K562 (cell line): ENCODE measurements around the gene ADAM30. TPM values are rescaled to one million over a fixed set of nuclear protein-coding genes. Genes with fewer than 3 reads are reported as not detected.

ENCODE experiments used
- RAD21 ChIP-seq, 2 experiments: fragments of 250-450 bp in 1 of 2; fragments of 450-650 bp in 1 of 2; sonication (Bioruptor Pico) in 1 of 2; formaldehyde crosslinking in 1 of 2; IDR thresholded peaks in 1 of 2; conservative IDR thresholded peaks in 1 of 2; 2 replicates each; pipeline versions ENCODE4 v1.4.0 to v1.8.0; 2020 to 2022; ENCODE audit warnings: mild to moderate bottlenecking in 2 of 2, moderate library complexity in 1 of 2
- RBFOX2 ChIP-seq: fragments of 200-400 bp; formaldehyde crosslinking; IDR thresholded peaks from 2 replicates; pipeline ENCODE4 v1.6.1; 2017; ENCODE audit warnings: low read depth, mild to moderate bottlenecking, low read length, moderate library complexity
- TCF3 ChIP-seq: sonication (generic); formaldehyde crosslinking; IDR thresholded peaks from 2 replicates; pipeline ENCODE4 v1.4.0; 2020; ENCODE audit warnings: mild to moderate bottlenecking, missing genetic modification reagents
- polyA plus RNA-seq, 8 experiments: library from polyadenylated mRNA; depleted of rRNA in 4 of 8; stranded (reverse) in 5 of 8; unstranded in 3 of 8; fragments of >200 nt; fragmentation: Nextera tagmentation in 2 of 8; fragmentation: Illumina TruSeq in 1 of 8; extraction: Ambion mirVana in 2 of 8; extraction: Trizol in 1 of 8; gene quantifications; 2 replicates each; pipeline versions ENCODE4 v1.2.1 to v1.2.3, GENCODE V29; 2011 to 2014; ENCODE audit warnings: inconsistent platforms in 1 of 8, missing spikeins in 1 of 8
- total RNA-seq, 7 experiments: library from RNA; depleted of rRNA in 6 of 7; stranded (reverse); fragments of >200 nt in 6 of 7; fragmentation: Illumina TruSeq in 2 of 7; extraction: Trizol in 2 of 7; gene quantifications; 2 replicates each; pipeline versions ENCODE4 v1.2.1 to v1.2.3, GENCODE V29; 2011 to 2021; ENCODE audit warnings: low replicate concordance in 1 of 7
- TF ChIP-seq, protein P1 (sequence below), 2 experiments: fragments of 450-650 bp; conservative IDR thresholded peaks; 2 replicates each; pipeline ENCODE4 v1.6.1; 2017; ENCODE audit warnings: mild to moderate bottlenecking in 2 of 2, moderate library complexity in 2 of 2
- TF ChIP-seq, protein P2 (sequence below), 3 experiments: IDR thresholded peaks in 2 of 3; conservative IDR thresholded peaks in 1 of 3; 2 replicates each; pipeline ENCODE4 v1.5.1; 2011 to 2012; ENCODE audit warnings: low read length in 3 of 3, mild to moderate bottlenecking in 3 of 3, control low read depth in 2 of 3, improper control_type of control experiment in 1 of 3, inconsistent platforms in 1 of 3, low read depth in 1 of 3, mixed read lengths in 1 of 3, moderate library complexity in 1 of 3; ENCODE audit not compliant: insufficient read depth in 2 of 3

ADAM30 gene
- total and polyA plus RNA-seq, 9 of the 15 experiments (the other 6 are each of a cell fraction or from before 2014, with no cell fraction given), result not detected

DNA sequence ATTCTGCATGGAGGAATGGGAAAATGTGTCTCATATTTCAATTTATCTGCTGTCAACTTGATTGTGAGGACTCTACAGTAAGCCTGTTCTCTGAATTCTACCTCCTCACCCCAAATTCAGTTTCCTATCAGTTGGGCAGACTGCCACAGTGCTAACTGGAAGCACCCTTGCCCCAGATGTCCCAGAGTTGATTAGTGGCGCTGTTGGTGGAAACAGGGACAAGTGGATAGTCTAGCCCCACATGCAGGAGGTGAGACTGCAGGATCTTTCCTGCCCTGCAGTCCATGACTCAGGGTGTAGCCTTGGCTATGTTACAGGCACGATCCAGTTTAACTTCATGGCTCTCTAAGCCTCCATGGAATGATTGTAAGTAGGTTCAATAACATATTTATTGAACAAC, 22.1 kb downstream of the ADAM30 start (continued):
- TF ChIP-seq, protein P1, sequence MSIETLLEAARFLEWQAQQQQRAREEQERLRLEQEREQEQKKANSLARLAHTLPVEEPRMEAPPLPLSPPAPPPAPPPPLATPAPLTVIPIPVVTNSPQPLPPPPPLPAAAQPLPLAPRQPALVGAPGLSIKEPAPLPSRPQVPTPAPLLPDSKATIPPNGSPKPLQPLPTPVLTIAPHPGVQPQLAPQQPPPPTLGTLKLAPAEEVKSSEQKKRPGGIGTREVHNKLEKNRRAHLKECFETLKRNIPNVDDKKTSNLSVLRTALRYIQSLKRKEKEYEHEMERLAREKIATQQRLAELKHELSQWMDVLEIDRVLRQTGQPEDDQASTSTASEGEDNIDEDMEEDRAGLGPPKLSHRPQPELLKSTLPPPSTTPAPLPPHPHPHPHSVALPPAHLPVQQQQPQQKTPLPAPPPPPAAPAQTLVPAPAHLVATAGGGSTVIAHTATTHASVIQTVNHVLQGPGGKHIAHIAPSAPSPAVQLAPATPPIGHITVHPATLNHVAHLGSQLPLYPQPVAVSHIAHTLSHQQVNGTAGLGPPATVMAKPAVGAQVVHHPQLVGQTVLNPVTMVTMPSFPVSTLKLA (conservative IDR thresholded peaks at IDR 0.05), result 0 out of 4 replicates have a peak, but pooled peaks of 1 of the 2 experiments have one; percentile 39
- TF ChIP-seq TCF3 (CRISPR knock-in tag), result peak; percentile 52
- TF ChIP-seq, protein P2, sequence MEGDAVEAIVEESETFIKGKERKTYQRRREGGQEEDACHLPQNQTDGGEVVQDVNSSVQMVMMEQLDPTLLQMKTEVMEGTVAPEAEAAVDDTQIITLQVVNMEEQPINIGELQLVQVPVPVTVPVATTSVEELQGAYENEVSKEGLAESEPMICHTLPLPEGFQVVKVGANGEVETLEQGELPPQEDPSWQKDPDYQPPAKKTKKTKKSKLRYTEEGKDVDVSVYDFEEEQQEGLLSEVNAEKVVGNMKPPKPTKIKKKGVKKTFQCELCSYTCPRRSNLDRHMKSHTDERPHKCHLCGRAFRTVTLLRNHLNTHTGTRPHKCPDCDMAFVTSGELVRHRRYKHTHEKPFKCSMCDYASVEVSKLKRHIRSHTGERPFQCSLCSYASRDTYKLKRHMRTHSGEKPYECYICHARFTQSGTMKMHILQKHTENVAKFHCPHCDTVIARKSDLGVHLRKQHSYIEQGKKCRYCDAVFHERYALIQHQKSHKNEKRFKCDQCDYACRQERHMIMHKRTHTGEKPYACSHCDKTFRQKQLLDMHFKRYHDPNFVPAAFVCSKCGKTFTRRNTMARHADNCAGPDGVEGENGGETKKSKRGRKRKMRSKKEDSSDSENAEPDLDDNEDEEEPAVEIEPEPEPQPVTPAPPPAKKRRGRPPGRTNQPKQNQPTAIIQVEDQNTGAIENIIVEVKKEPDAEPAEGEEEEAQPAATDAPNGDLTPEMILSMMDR (IDR thresholded peaks at IDR 0.05 in 2 of 3, conservative IDR thresholded peaks at IDR 0.05 in 1 of 3; ENCODE audit: insufficient read depth in 2 of 3, low read depth in 1 of 3, low read length in 3 of 3), result peak in 2 of 3 experiments; percentile 7 to 17; a peak in 1 of 6 replicates
- no peak for TF ChIP-seq RBFOX2
- peak in 1 of 2 experiments; percentile 19; a peak in 2 of 4 replicates for TF ChIP-seq RAD21 (CRISPR knock-in tag; conservative IDR thresholded peaks at IDR 0.05 in 1 of 2, IDR thresholded peaks at IDR 0.05 in 1 of 2)
